Mesendoderm (in vitro differentiated cells): ENCODE results near the gene GLRX.

Source experiments
- DNase-seq: peaks from one replicate; pipeline ENCODE4 v3.0.0; 2013
- H2AK5ac ChIP-seq: 2 replicates; pipeline ENCODE4 v1.6.1; 2013; ENCODE audit warnings: low read length, inconsistent platforms
- H2BK120ac ChIP-seq: 2 replicates; pipeline ENCODE4 v1.6.1; 2013; ENCODE audit warnings: low read depth, mild to moderate bottlenecking, low read length, moderate library complexity, mixed read lengths
- H2BK15ac ChIP-seq: replicated peaks from 2 replicates; pipeline ENCODE4 v1.6.1; 2013; ENCODE audit warnings: low read depth, mild to moderate bottlenecking, moderate library complexity
- H2BK5ac ChIP-seq: 2 replicates; pipeline ENCODE4 v1.6.1; 2013; ENCODE audit warnings: low read length, inconsistent platforms
- H3K18ac ChIP-seq: 2 replicates; pipeline ENCODE4 v1.6.1; 2013; ENCODE audit warnings: mild to moderate bottlenecking, low read length, mixed read lengths
- H3K23ac ChIP-seq: one replicate; pipeline ENCODE4 v1.6.1; 2013; ENCODE audit warnings: low read length
- H3K27ac ChIP-seq: 2 replicates; pipeline ENCODE4 v1.5.1; 2013; ENCODE audit warnings: low read depth, mild to moderate bottlenecking, inconsistent platforms, low read length, moderate library complexity
- H3K27me3 ChIP-seq: 2 replicates; pipeline ENCODE4 v1.6.1; 2013; ENCODE audit warnings: low read length, control low read depth, mild to moderate bottlenecking, inconsistent platforms; ENCODE audit not compliant: insufficient read depth, poor library complexity
- H3K36me3 ChIP-seq: 2 replicates; pipeline ENCODE4 v1.6.1; 2013; ENCODE audit warnings: low read length, inconsistent platforms; ENCODE audit not compliant: control insufficient read depth, insufficient read depth
- H3K4ac ChIP-seq: one replicate; pipeline ENCODE4 v1.6.1; 2013; ENCODE audit warnings: low read depth, mild to moderate bottlenecking, low read length, moderate library complexity
- H3K4me1 ChIP-seq: 2 replicates; pipeline ENCODE4 v1.6.1; 2013; ENCODE audit warnings: low read depth, low read length, inconsistent platforms; ENCODE audit not compliant: control insufficient read depth
- H3K4me2 ChIP-seq: 2 replicates; pipeline ENCODE4 v1.6.1; 2013; ENCODE audit warnings: low read length
- H3K4me3 ChIP-seq: 2 replicates; pipeline ENCODE4 v1.5.1; 2013; ENCODE audit warnings: mild to moderate bottlenecking, low read length
- H3K56ac ChIP-seq: one replicate; pipeline ENCODE4 v1.6.1; 2013; ENCODE audit warnings: low read length
- H3K79me1 ChIP-seq: 2 replicates; pipeline ENCODE4 v1.6.1; 2013; ENCODE audit warnings: low read length, inconsistent platforms
- H3K79me2 ChIP-seq: 2 replicates; pipeline ENCODE4 v1.6.1; 2013; ENCODE audit warnings: mild to moderate bottlenecking, low read length; ENCODE audit not compliant: control insufficient read depth, insufficient read depth
- H3K9ac ChIP-seq: 2 replicates; pipeline ENCODE4 v1.6.1; 2013; ENCODE audit warnings: low read length, inconsistent platforms
- H4K5ac ChIP-seq: one replicate; pipeline ENCODE4 v1.6.1; 2013; ENCODE audit warnings: low read length
- H4K8ac ChIP-seq: one replicate; pipeline ENCODE4 v1.6.1; 2013; ENCODE audit warnings: low read depth, mild to moderate bottlenecking, control low read depth, low read length, moderate library complexity
- WGBS: extraction: QIAGEN DNeasy Blood & Tissue Kit; methylation state at CpG from one replicate; pipeline ENCODE4 v1.1.7; 2013; ENCODE audit warnings: low lambda C conversion rate, missing lambda C conversion rate; ENCODE audit not compliant: insufficient coverage; ENCODE audit errors: extremely low coverage; 5-methylcytosine and 5-hydroxymethylcytosine counted together

The GLRX gene

DNA sequence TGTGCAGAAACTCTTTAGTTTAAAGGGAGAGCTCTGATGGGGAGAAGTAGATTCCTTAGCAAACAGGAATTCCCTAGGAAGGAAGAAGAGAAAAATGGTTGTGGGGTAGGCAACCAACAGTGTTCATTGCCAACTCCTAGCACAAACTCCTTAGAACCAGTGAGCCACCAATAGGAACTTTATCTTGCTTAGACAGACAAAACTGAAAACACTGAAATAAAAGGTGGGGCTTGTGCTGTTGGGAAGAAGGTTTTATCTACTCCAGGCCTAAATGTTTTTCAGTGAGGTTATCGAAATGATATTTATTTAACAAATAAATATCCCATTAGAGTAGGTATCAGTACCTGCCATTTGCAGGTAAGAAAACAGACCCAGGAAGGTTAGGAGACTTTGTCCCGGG, 7.7 kb upstream of the GLRX start:
- Histone ChIP-seq H2BK15ac (no peak overlapping the region), H3K36me3 (no peaks in the 10 kb centered on the region), H3K4me3 (no peak overlapping the region), H3K27ac (no peak overlapping the region), H3K56ac (no peak overlapping the region), H4K5ac (no peak overlapping the region), H3K4me1 (no peaks in the 10 kb centered on the region), H3K79me2 (no peaks in the 10 kb centered on the region), H2BK120ac (no peak overlapping the region), H3K18ac (no peak overlapping the region), H3K4ac (no peak overlapping the region), H4K8ac (no peak overlapping the region), H3K79me1 (no peaks in the 10 kb centered on the region), H3K27me3 (no peaks in the 10 kb centered on the region), H3K23ac (no peak overlapping the region), H3K4me2 (no peak overlapping the region), H3K9ac (no peak overlapping the region), H2AK5ac (no peak overlapping the region), H2BK5ac (no peak overlapping the region)
- DNase-seq = no peak
- WGBS = no CpG with 5 or more reads among the region's 2 CpGs

GRCh38 chr5:95827892-95828246, 5.3 kb upstream of the GLRX start:
- H3K27me3 ChIP-seq = no peaks in the 10 kb centered on the region
- no peak overlapping the region for H3K56ac ChIP-seq
- no peak overlapping the region for H3K27ac ChIP-seq
- H3K4me3 ChIP-seq = no peak overlapping the region
- no peak overlapping the region for H2BK120ac ChIP-seq
- no peak overlapping the region for H3K9ac ChIP-seq
- H2BK5ac ChIP-seq = no peak overlapping the region
- no peak for DNase-seq
- no peak overlapping the region for H4K8ac ChIP-seq
- no peaks in the 10 kb centered on the region for H3K79me2 ChIP-seq
- no peak overlapping the region for H4K5ac ChIP-seq
- H3K4me1 ChIP-seq = peaks cover 13% of the 10 kb centered on the region
- H3K79me1 ChIP-seq = no peaks in the 10 kb centered on the region
- no peak overlapping the region for H3K23ac ChIP-seq
- H3K4me2 ChIP-seq = no peak overlapping the region
- no peak overlapping the region for H3K4ac ChIP-seq
- no peak overlapping the region for H2BK15ac ChIP-seq
- H3K36me3 ChIP-seq = no peaks in the 10 kb centered on the region
- no peak overlapping the region for H3K18ac ChIP-seq
- no CpG with 5 or more reads among the region's 3 CpGs for WGBS
- no peak overlapping the region for H2AK5ac ChIP-seq

DNA sequence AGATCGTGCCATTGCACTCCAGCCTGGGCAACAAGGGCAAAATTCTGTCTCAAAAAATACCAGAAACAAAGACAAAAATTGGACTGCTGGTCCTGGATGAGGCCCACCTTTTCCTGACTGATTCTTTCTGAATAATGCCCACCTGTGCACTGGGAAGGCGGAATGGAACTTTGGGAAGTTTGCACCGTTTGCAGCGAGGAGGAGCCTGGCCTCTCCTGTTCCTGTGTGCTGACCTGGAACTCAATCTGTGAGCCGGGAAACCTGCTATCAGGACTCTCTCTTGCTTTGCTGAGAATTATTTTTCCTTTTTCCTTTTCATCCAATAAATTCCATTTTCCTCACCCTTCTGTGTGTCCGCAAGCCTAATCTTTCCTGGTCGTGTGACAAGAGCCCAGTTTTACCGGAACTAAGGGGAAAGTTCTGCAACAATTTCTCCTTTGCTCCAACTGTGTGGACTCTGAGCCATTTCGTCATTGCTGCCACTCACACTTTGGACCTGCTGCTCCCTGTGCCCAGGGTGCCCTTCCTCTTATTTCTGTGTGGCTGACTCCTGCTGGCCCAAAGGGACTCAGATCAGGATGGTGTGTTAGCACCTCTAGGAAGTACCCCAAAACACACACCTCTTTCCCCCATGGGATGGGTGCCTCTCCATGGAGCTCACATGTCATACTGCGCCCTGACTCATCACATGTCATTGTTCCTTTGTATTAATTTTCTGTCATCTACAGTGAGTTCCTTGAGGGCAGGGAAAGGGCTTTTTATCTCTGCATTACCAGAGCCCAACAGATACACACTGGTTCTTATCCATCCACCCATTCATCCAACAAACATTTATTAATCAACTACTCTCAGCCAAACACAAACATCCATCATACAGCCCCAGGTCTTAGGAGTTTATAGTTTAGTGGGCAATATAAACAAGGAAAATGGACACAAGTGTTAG, 4.7 kb upstream of the GLRX start:
- no peak overlapping the region for H3K4ac ChIP-seq
- DNase-seq = no peak
- H3K4me3 ChIP-seq = no peak overlapping the region
- H2BK120ac ChIP-seq = no peak overlapping the region
- no peak overlapping the region for H4K5ac ChIP-seq
- no peaks in the 10 kb centered on the region for H3K27me3 ChIP-seq
- H3K79me2 ChIP-seq = no peaks in the 10 kb centered on the region
- H2AK5ac ChIP-seq = no peak overlapping the region
- no CpG with 5 or more reads among the region's 10 CpGs for WGBS
- peaks cover 14% of the 10 kb centered on the region for H3K4me1 ChIP-seq
- no peak overlapping the region for H2BK15ac ChIP-seq
- H3K18ac ChIP-seq = no peak overlapping the region
- H3K4me2 ChIP-seq = no peak overlapping the region
- no peaks in the 10 kb centered on the region for H3K36me3 ChIP-seq
- no peak overlapping the region for H3K27ac ChIP-seq
- H3K9ac ChIP-seq = no peak overlapping the region
- H3K23ac ChIP-seq = no peak overlapping the region
- no peak overlapping the region for H3K56ac ChIP-seq
- no peaks in the 10 kb centered on the region for H3K79me1 ChIP-seq
- H2BK5ac ChIP-seq = no peak overlapping the region
- no peak overlapping the region for H4K8ac ChIP-seq

GRCh38 chr5:95825495-95825894, 3.0 kb upstream of the GLRX start:
- H3K27me3 ChIP-seq = no peaks in the 10 kb centered on the region
- peaks cover 14% of the 10 kb centered on the region for H3K4me1 ChIP-seq
- no peak overlapping the region for H2BK5ac ChIP-seq
- H2BK15ac ChIP-seq = no peak overlapping the region
- no peak overlapping the region for H3K4ac ChIP-seq
- no peak overlapping the region for H4K5ac ChIP-seq
- no peak overlapping the region for H3K27ac ChIP-seq
- no peaks in the 10 kb centered on the region for H3K36me3 ChIP-seq
- peak overlapping the region; percentile 25 for H2AK5ac ChIP-seq
- no peak overlapping the region for H3K23ac ChIP-seq
- H3K79me1 ChIP-seq = no peaks in the 10 kb centered on the region
- H2BK120ac ChIP-seq = no peak overlapping the region
- no peak overlapping the region for H3K9ac ChIP-seq
- no peak overlapping the region for H3K4me3 ChIP-seq
- no peaks in the 10 kb centered on the region for H3K79me2 ChIP-seq
- WGBS = no CpG with 5 or more reads among the region's 3 CpGs
- DNase-seq = no peak
- no peak overlapping the region for H3K18ac ChIP-seq
- no peak overlapping the region for H3K56ac ChIP-seq
- no peak overlapping the region for H4K8ac ChIP-seq
- H3K4me2 ChIP-seq = no peak overlapping the region

- Histone ChIP-seq H3K56ac (no peak overlapping the region), H3K23ac (no peak overlapping the region), H3K4ac (no peak overlapping the region), H3K4me3 (no peak overlapping the region), H3K4me2 (no peak overlapping the region), H2AK5ac (no peak overlapping the region), H2BK120ac (no peak overlapping the region), H3K4me1 (peaks cover 14% of the 10 kb centered on the region), H4K5ac (no peak overlapping the region), H3K36me3 (no peaks in the 10 kb centered on the region), H3K79me1 (no peaks in the 10 kb centered on the region), H3K9ac (no peak overlapping the region), H3K18ac (no peak overlapping the region), H3K27ac (peak overlapping the region; percentile 13), H2BK15ac (no peak overlapping the region), H2BK5ac (peak overlapping the region; percentile 27), H3K27me3 (no peaks in the 10 kb centered on the region), H3K79me2 (no peaks in the 10 kb centered on the region), H4K8ac (no peak overlapping the region)
- no CpG with 5 or more reads among the region's 5 CpGs for WGBS
- DNase-seq = no peak
These were observed 2.2 kb upstream of the GLRX start for GRCh38 chr5:95824747-95825146.
